Measurements from ENCODE around the gene CRYM.

Gene CRYM

GRCh38 chr16:21244518-21245215 lies 33.4 kb downstream of the CRYM start:
- DNase-seq (ENCODE audit: low read depth): no peak

GRCh38 chr16:21242756-21243155 lies 35.3 kb downstream of the CRYM start:
- DNase-seq (ENCODE audit: low read depth): no peak

GRCh38 chr16:21239646-21240045 lies 38.4 kb downstream of the CRYM start:
- no peak for DNase-seq (ENCODE audit: low read depth)

- DNase-seq (ENCODE audit: low read depth): no peak
These were observed 41.3 kb downstream of the CRYM start for GRCh38 chr16:21236831-21237230.

- no peak for DNase-seq (ENCODE audit: low read depth)
These were observed 42.9 kb downstream of the CRYM start for GRCh38 chr16:21235199-21235585.

- DNase-seq (ENCODE audit: low read depth): no peak
These were observed 44.5 kb downstream of the CRYM start, which contains the start of gene ANKS4B for GRCh38 chr16:21233521-21234150. ANKS4B (plus strand) TSS chr16:21233699; CDS start chr16:21233738, 39 bp downstream.

- DNase-seq (ENCODE audit: low read depth): no peak
These were observed 45.0 kb downstream of the CRYM start for GRCh38 chr16:21233045-21233520.

GRCh38 chr16:21228361-21228872 lies 49.7 kb downstream of the CRYM start:
- DNase-seq (ENCODE audit: low read depth): no peak

- no peak for DNase-seq (ENCODE audit: low read depth)
These were observed 50.2 kb downstream of the CRYM start for GRCh38 chr16:21227866-21228265.

- DNase-seq (ENCODE audit: low read depth): no peak
These were observed 51.3 kb downstream of the CRYM start for GRCh38 chr16:21226749-21227148.

- no peak for DNase-seq (ENCODE audit: low read depth)
These were observed 53.3 kb downstream of the CRYM start for GRCh38 chr16:21224800-21225199.

GRCh38 chr16:21223787-21224186 lies 54.3 kb downstream of the CRYM start:
- no peak for DNase-seq (ENCODE audit: low read depth)

- DNase-seq (ENCODE audit: low read depth): no peak
These were observed 55.4 kb downstream of the CRYM start for GRCh38 chr16:21222495-21223337.

- no peak for DNase-seq (ENCODE audit: low read depth)
These were observed 58.5 kb downstream of the CRYM start for GRCh38 chr16:21219551-21219950.

GRCh38 chr16:21218153-21218552 lies 59.9 kb downstream of the CRYM start:
- no peak for DNase-seq (ENCODE audit: low read depth)

GRCh38 chr16:21217121-21217520 lies 61.0 kb downstream of the CRYM start:
- DNase-seq (ENCODE audit: low read depth): no peak

- DNase-seq (ENCODE audit: low read depth): no peak
These were observed 64.0 kb downstream of the CRYM start for GRCh38 chr16:21214086-21214485.

- DNase-seq (ENCODE audit: low read depth): no peak
These were observed 66.6 kb downstream of the CRYM start, which contains the start of gene ZP2 for GRCh38 chr16:21211486-21211885. ZP2 (minus strand) TSS chr16:21211574; CDS start chr16:21211547, 27 bp downstream.

All from activated T-helper 9 cell treated with anti-CD3 and anti-CD28 coated beads, Interleukin-2, amount 50 U/mL, for 16 hours (primary cell).